SK-N-SH (cell line): ENCODE measurements around the gene RUFY3.

Source experiments
- MEF2A ChIP-seq: IDR thresholded peaks from 2 replicates; pipeline ENCODE4 v1.4.0; 2012; ENCODE audit warnings: low read depth, borderline replicate concordance
- TAF1 ChIP-seq: IDR thresholded peaks from 2 replicates; pipeline ENCODE4 v1.6.1; 2012; ENCODE audit warnings: low read depth, mild to moderate bottlenecking, low read length, moderate library complexity, borderline replicate concordance
- TF ChIP-seq, protein P1 (sequence below): fragments of 200-600 bp; sonication (generic); IDR thresholded peaks from 2 replicates; pipeline ENCODE4 v1.6.1; 2017; ENCODE audit warnings: antibody characterized with exemption, mild to moderate bottlenecking, moderate library complexity

DNA sequence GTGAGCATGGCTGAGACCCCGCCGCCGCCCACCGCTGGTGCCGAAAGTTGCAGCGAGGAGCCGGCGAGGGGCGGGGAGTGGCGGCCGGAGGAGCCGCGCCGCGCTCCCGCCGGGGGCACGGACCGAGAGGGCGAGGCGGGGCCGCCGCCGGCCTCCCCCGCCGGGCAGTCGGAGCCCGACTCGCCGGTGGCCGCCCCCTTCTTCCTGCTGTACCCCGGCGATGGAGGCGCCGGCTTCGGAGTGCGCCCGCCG lies 16.9 kb upstream of the RUFY3 start:
- TF ChIP-seq, protein P1, sequence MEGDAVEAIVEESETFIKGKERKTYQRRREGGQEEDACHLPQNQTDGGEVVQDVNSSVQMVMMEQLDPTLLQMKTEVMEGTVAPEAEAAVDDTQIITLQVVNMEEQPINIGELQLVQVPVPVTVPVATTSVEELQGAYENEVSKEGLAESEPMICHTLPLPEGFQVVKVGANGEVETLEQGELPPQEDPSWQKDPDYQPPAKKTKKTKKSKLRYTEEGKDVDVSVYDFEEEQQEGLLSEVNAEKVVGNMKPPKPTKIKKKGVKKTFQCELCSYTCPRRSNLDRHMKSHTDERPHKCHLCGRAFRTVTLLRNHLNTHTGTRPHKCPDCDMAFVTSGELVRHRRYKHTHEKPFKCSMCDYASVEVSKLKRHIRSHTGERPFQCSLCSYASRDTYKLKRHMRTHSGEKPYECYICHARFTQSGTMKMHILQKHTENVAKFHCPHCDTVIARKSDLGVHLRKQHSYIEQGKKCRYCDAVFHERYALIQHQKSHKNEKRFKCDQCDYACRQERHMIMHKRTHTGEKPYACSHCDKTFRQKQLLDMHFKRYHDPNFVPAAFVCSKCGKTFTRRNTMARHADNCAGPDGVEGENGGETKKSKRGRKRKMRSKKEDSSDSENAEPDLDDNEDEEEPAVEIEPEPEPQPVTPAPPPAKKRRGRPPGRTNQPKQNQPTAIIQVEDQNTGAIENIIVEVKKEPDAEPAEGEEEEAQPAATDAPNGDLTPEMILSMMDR: no peak
- TF ChIP-seq MEF2A: no peak
- no peak for TF ChIP-seq TAF1
